HepG2 (cell line): ENCODE measurements around the gene FAM193A. TPM values are rescaled to one million over a fixed set of nuclear protein-coding genes. Genes with fewer than 3 reads are reported as not detected.

Source experiments
- BHLHE40 ChIP-seq: IDR thresholded peaks from 2 replicates; pipeline ENCODE4 v1.6.1; 2011; ENCODE audit warnings: low read length, improper control_type of control experiment
- CAMTA2 ChIP-seq: sonication (generic); formaldehyde crosslinking; IDR thresholded peaks from 2 replicates; pipeline ENCODE4 v1.4.0; 2020; ENCODE audit warnings: mild to moderate bottlenecking, missing genetic modification reagents, borderline replicate concordance
- CEBPG ChIP-seq: IDR thresholded peaks from 2 replicates; pipeline ENCODE4 v1.6.1; 2016
- GFI1 ChIP-seq: sonication (generic); formaldehyde crosslinking; IDR thresholded peaks from 2 replicates; pipeline ENCODE4 v1.5.0; 2020; ENCODE audit warnings: missing genetic modification reagents, mild to moderate bottlenecking, borderline replicate concordance
- HNF4G ChIP-seq, 2 experiments: sonication (generic) in 1 of 2; formaldehyde crosslinking in 1 of 2; IDR thresholded peaks; 2 replicates each; pipeline versions ENCODE4 v1.4.0 to v1.6.1; 2011 to 2020; ENCODE audit warnings: borderline replicate concordance in 2 of 2, low read depth in 2 of 2, mild to moderate bottlenecking in 2 of 2, low read length in 1 of 2, missing genetic modification reagents in 1 of 2, moderate library complexity in 1 of 2
- KDM1A ChIP-seq: IDR thresholded peaks from 2 replicates; pipeline ENCODE4 v1.6.1; 2016; ENCODE audit warnings: missing compliant biosample characterization
- KDM2A ChIP-seq: sonication (generic); formaldehyde crosslinking; IDR thresholded peaks from 2 replicates; pipeline ENCODE4 v1.4.0; 2020; ENCODE audit warnings: low read depth, missing genetic modification reagents, borderline replicate concordance
- KDM5B ChIP-seq: sonication (generic); formaldehyde crosslinking; IDR thresholded peaks from 2 replicates; pipeline ENCODE4 v1.4.0; 2020; ENCODE audit warnings: missing genetic modification reagents, mild to moderate bottlenecking, borderline replicate concordance
- MTF2 ChIP-seq: sonication (generic); formaldehyde crosslinking; IDR thresholded peaks from 2 replicates; pipeline ENCODE4 v1.5.0; 2020; ENCODE audit warnings: missing genetic modification reagents, borderline replicate concordance
- POGZ ChIP-seq: sonication (generic); formaldehyde crosslinking; IDR thresholded peaks from 2 replicates; pipeline ENCODE4 v1.4.0; 2020; ENCODE audit warnings: mild to moderate bottlenecking, missing genetic modification reagents
- RCOR2 ChIP-seq: IDR thresholded peaks from 2 replicates; pipeline ENCODE4 v1.6.1; 2016; ENCODE audit warnings: missing biosample characterization, missing genetic modification reagents
- SALL1 ChIP-seq: sonication (generic); formaldehyde crosslinking; IDR thresholded peaks from 2 replicates; pipeline ENCODE4 v1.8.0; 2022; ENCODE audit warnings: mild to moderate bottlenecking, missing genetic modification reagents
- SMYD3 ChIP-seq: sonication (generic); formaldehyde crosslinking; IDR thresholded peaks from 2 replicates; pipeline ENCODE4 v1.8.1; 2023; ENCODE audit warnings: mild to moderate bottlenecking, missing genetic modification reagents
- ZBTB7B ChIP-seq: sonication (generic); formaldehyde crosslinking; IDR thresholded peaks from 2 replicates; pipeline ENCODE4 v1.4.0; 2020; ENCODE audit warnings: missing genetic modification reagents
- ZFX ChIP-seq: sonication (generic); formaldehyde crosslinking; IDR thresholded peaks from 2 replicates; pipeline ENCODE4 v1.4.0; 2020; ENCODE audit warnings: mild to moderate bottlenecking, low read depth, missing genetic modification reagents, moderate library complexity
- ZMYM2 ChIP-seq: sonication (generic); formaldehyde crosslinking; IDR thresholded peaks from 2 replicates; pipeline ENCODE4 v1.8.0; 2022; ENCODE audit warnings: mild to moderate bottlenecking, missing genetic modification reagents
- ZNF317 ChIP-seq: sonication (generic); formaldehyde crosslinking; IDR thresholded peaks from 2 replicates; pipeline ENCODE4 v1.5.0; 2020; ENCODE audit warnings: mild to moderate bottlenecking, missing genetic modification reagents
- ZNF460 ChIP-seq: sonication (generic); formaldehyde crosslinking; IDR thresholded peaks from 2 replicates; pipeline ENCODE4 v1.5.1; 2020; ENCODE audit warnings: missing genetic modification reagents, mild to moderate bottlenecking, borderline replicate concordance
- ZNF549 ChIP-seq: sonication (generic); formaldehyde crosslinking; IDR thresholded peaks from 2 replicates; pipeline ENCODE4 v1.5.0; 2020; ENCODE audit warnings: missing genetic modification reagents
- ZNF629 ChIP-seq: sonication (generic); formaldehyde crosslinking; conservative IDR thresholded peaks from 2 replicates; pipeline ENCODE4 v1.5.0; 2020; ENCODE audit warnings: missing genetic modification reagents
- ZNF644 ChIP-seq: IDR thresholded peaks from 2 replicates; pipeline ENCODE4 v1.6.1; 2016; ENCODE audit warnings: low read depth
- polyA plus RNA-seq, 8 experiments: library from polyadenylated mRNA; depleted of rRNA in 3 of 8; stranded (reverse) in 7 of 8; unstranded in 1 of 8; fragments of >200 nt; fragmentation: Illumina TruSeq in 4 of 8; extraction: Trizol in 4 of 8; gene quantifications; 2 replicates each; pipeline versions ENCODE4 v1.2.1 to v1.2.3, GENCODE V29; 2011 to 2016; ENCODE audit warnings: low read depth in 4 of 8, missing spikeins in 1 of 8, mixed read lengths in 1 of 8; ENCODE audit not compliant: insufficient read depth in 1 of 8
- total RNA-seq, 5 experiments: library from RNA; depleted of rRNA; stranded (reverse); fragments of >200 nt; fragmentation: Illumina TruSeq; extraction: Trizol; gene quantifications; 2 replicates each; pipeline ENCODE4 v1.2.3, GENCODE V29; 2016; ENCODE audit warnings: low read depth in 1 of 5
- TF ChIP-seq, protein P1 (sequence below): sonication (generic); formaldehyde crosslinking; conservative IDR thresholded peaks from 2 replicates; pipeline ENCODE4 v1.4.0; 2020; ENCODE audit warnings: mild to moderate bottlenecking, missing genetic modification reagents, moderate library complexity
- TF ChIP-seq, protein P2 (sequence below), 2 experiments: sonication (generic) in 1 of 2; formaldehyde crosslinking in 1 of 2; IDR thresholded peaks; 2 replicates each; pipeline versions ENCODE4 v1.4.0 to v1.6.1; 2016 to 2020; ENCODE audit warnings: borderline replicate concordance in 1 of 2, low read depth in 1 of 2, mild to moderate bottlenecking in 1 of 2, missing genetic modification reagents in 1 of 2

The FAM193A gene
- total and polyA plus RNA-seq, 2 of the 13 experiments (the other 11 are each of a cell fraction or from before 2014, with no cell fraction given), result 5.7 to 8.7 TPM

GRCh38 chr4:2697995-2698414, 161.6 kb downstream of the FAM193A start (continued):
- TF ChIP-seq, protein P1, sequence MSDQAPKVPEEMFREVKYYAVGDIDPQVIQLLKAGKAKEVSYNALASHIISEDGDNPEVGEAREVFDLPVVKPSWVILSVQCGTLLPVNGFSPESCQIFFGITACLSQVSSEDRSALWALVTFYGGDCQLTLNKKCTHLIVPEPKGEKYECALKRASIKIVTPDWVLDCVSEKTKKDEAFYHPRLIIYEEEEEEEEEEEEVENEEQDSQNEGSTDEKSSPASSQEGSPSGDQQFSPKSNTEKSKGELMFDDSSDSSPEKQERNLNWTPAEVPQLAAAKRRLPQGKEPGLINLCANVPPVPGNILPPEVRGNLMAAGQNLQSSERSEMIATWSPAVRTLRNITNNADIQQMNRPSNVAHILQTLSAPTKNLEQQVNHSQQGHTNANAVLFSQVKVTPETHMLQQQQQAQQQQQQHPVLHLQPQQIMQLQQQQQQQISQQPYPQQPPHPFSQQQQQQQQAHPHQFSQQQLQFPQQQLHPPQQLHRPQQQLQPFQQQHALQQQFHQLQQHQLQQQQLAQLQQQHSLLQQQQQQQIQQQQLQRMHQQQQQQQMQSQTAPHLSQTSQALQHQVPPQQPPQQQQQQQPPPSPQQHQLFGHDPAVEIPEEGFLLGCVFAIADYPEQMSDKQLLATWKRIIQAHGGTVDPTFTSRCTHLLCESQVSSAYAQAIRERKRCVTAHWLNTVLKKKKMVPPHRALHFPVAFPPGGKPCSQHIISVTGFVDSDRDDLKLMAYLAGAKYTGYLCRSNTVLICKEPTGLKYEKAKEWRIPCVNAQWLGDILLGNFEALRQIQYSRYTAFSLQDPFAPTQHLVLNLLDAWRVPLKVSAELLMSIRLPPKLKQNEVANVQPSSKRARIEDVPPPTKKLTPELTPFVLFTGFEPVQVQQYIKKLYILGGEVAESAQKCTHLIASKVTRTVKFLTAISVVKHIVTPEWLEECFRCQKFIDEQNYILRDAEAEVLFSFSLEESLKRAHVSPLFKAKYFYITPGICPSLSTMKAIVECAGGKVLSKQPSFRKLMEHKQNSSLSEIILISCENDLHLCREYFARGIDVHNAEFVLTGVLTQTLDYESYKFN (CRISPR knock-in tag), result 0 out of 2 replicates have a peak, but pooled peaks have one; percentile 53
- TF ChIP-seq ZBTB7B (peak; percentile 54; the same call in 1 of the 2 replicates), ZNF549 (peak; percentile 96), ZNF629 (CRISPR knock-in tag) (peak; percentile 99), BHLHE40 (peak; percentile 42; the same call in 1 of the 2 replicates), HNF4G (IDR thresholded peaks at IDR 0.05; ENCODE audit: borderline replicate concordance, low read depth, low read length) (peak; percentile 74), HNF4G (CRISPR knock-in tag; IDR thresholded peaks at IDR 0.05; ENCODE audit: borderline replicate concordance, low read depth) (peak; percentile 57; the same call in 1 of the 2 replicates), SALL1 (CRISPR knock-in tag) (peak; percentile 47; the same call in 1 of the 2 replicates), ZNF317 (CRISPR knock-in tag) (0 out of 2 replicates have a peak, but pooled peaks have one; percentile 28), ZNF460 (no peak), ZFX (CRISPR knock-in tag) (0 out of 2 replicates have a peak, but pooled peaks have one; percentile 27), CEBPG (CRISPR knock-in tag) (0 out of 2 replicates have a peak, but pooled peaks have one; percentile 8), KDM5B (CRISPR knock-in tag) (0 out of 2 replicates have a peak, but pooled peaks have one; percentile 45), KDM1A (CRISPR knock-in tag) (0 out of 2 replicates have a peak, but pooled peaks have one; percentile 82), CAMTA2 (0 out of 2 replicates have a peak, but pooled peaks have one; percentile 34), MTF2 (CRISPR knock-in tag) (no peak), SMYD3 (CRISPR knock-in tag) (no peak), ZMYM2 (CRISPR knock-in tag) (peak; percentile 63; the same call in 1 of the 2 replicates), ZNF644 (0 out of 2 replicates have a peak, but pooled peaks have one; percentile 53), POGZ (CRISPR knock-in tag) (peak; percentile 37), RCOR2 (CRISPR knock-in tag) (peak; percentile 61; the same call in 1 of the 2 replicates), GFI1 (no peak), KDM2A (CRISPR knock-in tag) (0 out of 2 replicates have a peak, but pooled peaks have one; percentile 21)
- TF ChIP-seq, protein P2, sequence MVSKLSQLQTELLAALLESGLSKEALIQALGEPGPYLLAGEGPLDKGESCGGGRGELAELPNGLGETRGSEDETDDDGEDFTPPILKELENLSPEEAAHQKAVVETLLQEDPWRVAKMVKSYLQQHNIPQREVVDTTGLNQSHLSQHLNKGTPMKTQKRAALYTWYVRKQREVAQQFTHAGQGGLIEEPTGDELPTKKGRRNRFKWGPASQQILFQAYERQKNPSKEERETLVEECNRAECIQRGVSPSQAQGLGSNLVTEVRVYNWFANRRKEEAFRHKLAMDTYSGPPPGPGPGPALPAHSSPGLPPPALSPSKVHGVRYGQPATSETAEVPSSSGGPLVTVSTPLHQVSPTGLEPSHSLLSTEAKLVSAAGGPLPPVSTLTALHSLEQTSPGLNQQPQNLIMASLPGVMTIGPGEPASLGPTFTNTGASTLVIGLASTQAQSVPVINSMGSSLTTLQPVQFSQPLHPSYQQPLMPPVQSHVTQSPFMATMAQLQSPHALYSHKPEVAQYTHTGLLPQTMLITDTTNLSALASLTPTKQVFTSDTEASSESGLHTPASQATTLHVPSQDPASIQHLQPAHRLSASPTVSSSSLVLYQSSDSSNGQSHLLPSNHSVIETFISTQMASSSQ (IDR thresholded peaks at IDR 0.05; ENCODE audit: low read depth), result no peak
- TF ChIP-seq, protein P2 (CRISPR knock-in tag; IDR thresholded peaks at IDR 0.05; ENCODE audit: borderline replicate concordance), result no peak
